ENCODE data around the gene GNAI2.

The GNAI2 gene

GRCh38 chr3:50261505-50261904 is 25.5 kb downstream of the GNAI2 start:
- TF ChIP-seq CTCF (IDR thresholded peaks at IDR 0.05) = no peak

GRCh38 chr3:50262778-50263177 is 26.8 kb downstream of the GNAI2 start:
- TF ChIP-seq CTCF (IDR thresholded peaks at IDR 0.05) = no peak

DNA sequence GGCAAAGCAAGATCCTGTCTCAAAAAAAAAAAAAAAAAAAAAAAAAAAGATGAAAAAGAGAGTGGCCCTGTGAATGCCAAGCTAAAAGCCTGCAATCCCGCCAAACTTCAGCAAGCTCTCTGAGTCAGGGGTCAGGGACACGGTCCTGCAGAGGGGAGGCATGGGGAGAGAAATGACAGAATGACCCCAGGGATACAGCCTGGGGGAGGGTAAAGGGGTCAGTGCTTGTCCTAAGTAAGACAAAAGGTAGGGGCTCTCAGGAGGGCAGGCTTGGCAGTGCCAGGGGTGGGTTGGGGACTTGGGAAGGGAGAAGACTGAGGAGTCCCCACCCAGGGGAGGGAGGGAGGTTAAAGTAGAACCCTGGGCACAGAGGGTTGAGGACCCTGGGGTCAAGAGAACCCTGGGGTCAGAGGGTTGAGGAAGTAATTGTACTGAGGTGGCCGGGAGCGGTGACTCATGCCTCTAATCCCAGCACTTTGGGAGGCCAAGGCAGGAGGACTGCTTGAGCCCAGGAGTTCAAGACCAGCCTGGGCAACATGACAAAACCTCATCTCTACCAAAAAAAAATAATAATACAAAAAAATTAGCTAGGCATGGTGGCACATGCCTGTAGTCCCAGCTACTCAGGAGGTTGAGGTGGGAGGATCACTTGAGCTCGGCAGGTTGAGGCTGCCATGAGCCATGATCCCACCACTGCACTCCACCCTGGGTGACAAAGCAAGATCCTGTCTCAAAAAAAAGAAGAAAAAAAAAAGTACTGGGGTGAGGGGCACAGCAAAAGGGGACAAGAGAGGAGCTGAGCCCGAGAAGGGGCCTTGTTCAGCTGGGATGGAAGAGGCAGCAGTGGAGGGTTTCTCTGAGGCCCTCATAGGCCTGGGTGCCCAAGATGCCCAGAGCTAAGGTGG is 27.7 kb downstream of the GNAI2 start:
- TF ChIP-seq CTCF (IDR thresholded peaks at IDR 0.05) = no peak

DNA sequence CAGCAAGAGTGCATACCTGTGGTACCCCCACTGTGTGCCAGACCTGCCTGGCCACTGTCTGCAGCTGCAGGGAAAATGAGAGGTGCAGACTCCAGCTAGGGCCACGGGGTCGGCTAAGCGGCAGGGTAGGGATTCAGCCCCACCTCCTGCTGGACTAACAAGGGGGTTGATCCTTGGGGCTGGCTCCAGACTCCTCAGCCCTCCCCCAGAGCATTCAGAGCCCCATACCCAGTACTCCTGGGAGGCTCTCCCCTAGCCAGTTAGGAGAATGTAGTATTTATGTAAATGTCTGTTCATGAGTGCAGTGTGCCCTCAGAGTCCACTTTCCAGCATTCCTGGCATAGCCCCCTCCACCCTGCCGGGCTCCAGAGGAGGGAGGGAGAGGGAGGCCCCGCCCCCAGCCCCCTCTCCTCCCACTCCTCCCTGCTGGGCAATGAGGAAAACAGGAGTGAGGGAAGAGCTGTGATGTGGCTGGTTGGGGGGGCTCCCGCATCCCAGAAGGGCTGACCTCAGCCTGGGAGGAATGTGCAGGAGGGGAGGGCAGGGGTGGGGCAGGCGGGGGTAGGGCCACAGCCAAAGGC is 28.5 kb downstream of the GNAI2 start:
- TF ChIP-seq CTCF (IDR thresholded peaks at IDR 0.05) = no peak

DNA sequence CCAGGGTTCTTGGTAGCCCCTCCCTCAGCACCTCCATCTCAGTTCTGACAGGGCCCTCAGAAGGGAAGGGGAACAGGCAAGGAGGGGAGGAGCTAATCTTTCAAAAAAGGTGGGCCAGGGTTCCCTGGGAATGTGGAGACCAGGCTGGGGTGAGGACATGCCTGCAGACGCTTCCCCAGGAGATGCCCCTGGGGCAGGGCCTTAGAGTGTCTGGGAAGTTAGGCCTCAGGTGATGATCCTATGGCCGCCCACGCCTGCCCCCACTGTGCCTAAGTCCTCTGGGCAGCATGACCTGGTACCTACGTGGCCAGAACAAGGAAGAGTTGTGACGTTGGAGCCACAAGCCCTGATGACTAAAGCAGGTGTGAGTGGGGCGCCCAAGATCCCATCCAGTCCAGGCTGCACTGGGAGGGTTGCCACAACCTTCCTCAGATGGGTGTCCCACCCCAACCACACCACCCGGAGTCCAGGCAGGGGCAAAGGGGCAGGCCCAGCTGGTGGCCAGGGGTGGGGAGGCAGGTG is 29.0 kb downstream of the GNAI2 start:
- TF ChIP-seq CTCF (IDR thresholded peaks at IDR 0.05) = no peak

DNA sequence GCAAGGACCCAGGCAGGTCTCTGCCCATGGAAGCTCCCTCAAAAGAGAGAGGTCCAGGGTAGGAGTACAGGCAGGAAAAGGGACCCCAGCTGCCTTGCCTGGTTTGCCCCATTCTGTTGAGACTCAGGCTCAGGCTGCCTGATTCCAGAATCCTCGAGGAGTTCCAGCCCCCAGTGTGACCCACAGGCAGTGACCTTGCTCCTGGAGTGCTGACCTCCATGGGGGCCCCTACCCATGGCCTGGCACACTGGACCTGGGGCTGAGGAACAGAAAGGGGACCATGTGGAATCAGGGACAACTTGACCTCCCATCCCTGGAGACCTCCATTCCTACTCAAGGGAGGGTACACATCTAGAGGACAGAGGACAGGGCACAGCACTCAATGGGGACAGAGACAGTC is 29.6 kb downstream of the GNAI2 start:
- no peak for TF ChIP-seq CTCF (IDR thresholded peaks at IDR 0.05)

DNA sequence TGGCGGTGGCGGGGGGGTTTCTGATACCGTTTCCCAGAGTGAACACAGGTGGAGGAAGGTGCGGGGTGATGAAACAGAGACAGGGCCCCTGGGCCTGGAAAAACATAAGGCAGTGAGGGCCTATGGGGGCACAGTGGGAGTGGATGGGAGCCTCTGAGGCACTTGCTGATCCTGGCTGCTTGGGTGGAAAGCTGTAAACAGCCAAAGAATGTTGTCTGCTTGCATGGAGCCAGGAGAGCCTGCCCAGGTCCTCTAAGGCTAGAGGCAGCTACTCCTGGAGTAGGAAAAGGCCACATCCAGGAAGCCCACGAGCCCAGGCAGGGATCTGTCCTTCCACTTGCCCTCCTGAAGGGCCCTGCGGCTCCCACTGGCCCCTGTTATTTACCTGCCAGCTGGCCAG is 30.0 kb downstream of the GNAI2 start:
- no peak for TF ChIP-seq CTCF (IDR thresholded peaks at IDR 0.05)

Measured in LNCAP (cell line).